ENCODE measurements around the gene RANBP1. TPM values are rescaled to one million over a fixed set of nuclear protein-coding genes. Genes with fewer than 3 reads are reported as not detected.

The RANBP1 gene
- total RNA-seq, 1 experiment from 2014 or later = 195 TPM

- peaks cover 4% of the 10 kb centered on the region for H3K4me1 Mint-ChIP-seq (ENCODE audit: insufficient read depth, unreplicated experiment)
- H3K9me3 Mint-ChIP-seq (ENCODE audit: unreplicated experiment) = no peaks in the 10 kb centered on the region
- TF ChIP-seq, protein P1, sequence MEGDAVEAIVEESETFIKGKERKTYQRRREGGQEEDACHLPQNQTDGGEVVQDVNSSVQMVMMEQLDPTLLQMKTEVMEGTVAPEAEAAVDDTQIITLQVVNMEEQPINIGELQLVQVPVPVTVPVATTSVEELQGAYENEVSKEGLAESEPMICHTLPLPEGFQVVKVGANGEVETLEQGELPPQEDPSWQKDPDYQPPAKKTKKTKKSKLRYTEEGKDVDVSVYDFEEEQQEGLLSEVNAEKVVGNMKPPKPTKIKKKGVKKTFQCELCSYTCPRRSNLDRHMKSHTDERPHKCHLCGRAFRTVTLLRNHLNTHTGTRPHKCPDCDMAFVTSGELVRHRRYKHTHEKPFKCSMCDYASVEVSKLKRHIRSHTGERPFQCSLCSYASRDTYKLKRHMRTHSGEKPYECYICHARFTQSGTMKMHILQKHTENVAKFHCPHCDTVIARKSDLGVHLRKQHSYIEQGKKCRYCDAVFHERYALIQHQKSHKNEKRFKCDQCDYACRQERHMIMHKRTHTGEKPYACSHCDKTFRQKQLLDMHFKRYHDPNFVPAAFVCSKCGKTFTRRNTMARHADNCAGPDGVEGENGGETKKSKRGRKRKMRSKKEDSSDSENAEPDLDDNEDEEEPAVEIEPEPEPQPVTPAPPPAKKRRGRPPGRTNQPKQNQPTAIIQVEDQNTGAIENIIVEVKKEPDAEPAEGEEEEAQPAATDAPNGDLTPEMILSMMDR (IDR thresholded peaks at IDR 0.05; ENCODE audit: unreplicated experiment) = no peak
- POLR2A ChIA-PET = interaction anchor here (0.7 kb wide), 1 partner anchor 466 kb away, joined by 3 read pairs; no protein-coding TSS in a partner anchor
- CTCF ChIA-PET = interaction anchor here (0.6 kb wide), 1 partner anchor 103 kb away, joined by 3 read pairs; no protein-coding TSS in a partner anchor
- H3K27me3 Mint-ChIP-seq (ENCODE audit: insufficient read depth, unreplicated experiment) = no peaks in the 10 kb centered on the region
- no peak for DNase-seq (ENCODE audit: unreplicated experiment)
- H3K36me3 Mint-ChIP-seq (ENCODE audit: insufficient read depth, unreplicated experiment) = peaks cover 76% of the 10 kb centered on the region
- BruUV-seq (replicated peaks) = no TSS peak
- intact Hi-C loops (cut with micrococcal nuclease) = loop anchor here (10.0 kb wide), 1 partner anchor 136 kb away; no protein-coding TSS in a partner anchor
- no peak overlapping the region for H3K4me3 Mint-ChIP-seq (ENCODE audit: unreplicated experiment)
- no peak overlapping the region for H3K27ac Mint-ChIP-seq (ENCODE audit: low read depth, unreplicated experiment)
These were observed 5.4 kb upstream of the RANBP1 start for GRCh38 chr22:20110359-20110985.

DNA sequence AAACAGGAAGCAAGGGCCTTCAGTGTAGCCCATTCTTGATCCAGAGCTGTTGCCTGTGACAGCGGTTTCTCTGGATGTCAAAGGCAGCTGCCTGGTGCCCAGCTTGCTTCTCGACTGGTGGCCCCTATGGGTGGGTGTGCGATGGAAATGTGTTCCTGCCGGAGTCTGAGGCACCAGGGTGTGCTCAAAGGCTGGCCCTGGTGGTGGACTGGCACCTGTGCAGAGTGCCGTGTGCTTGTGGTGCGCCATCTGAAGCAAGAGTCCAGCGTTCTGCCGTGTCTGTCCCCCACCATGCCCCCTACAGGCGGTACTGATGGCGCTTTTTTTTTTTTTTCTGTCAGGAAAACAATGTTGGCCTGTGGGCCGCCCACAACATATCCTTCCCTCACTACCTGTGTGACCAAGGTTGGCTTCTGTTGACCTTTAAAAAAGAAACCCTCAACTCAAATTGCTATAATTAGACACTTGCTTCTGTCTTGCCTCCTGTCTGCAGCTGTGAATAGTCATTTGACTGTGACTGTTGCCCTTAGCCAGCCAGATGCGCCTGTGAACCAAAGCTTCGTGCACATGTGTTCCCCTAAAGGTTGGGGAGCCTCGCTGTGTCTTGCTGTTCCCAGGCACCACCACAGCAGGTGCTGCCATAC lies 4.7 kb upstream of the RANBP1 start:
- H3K9me3 Mint-ChIP-seq (ENCODE audit: unreplicated experiment) = no peaks in the 10 kb centered on the region
- TF ChIP-seq, protein P1 (IDR thresholded peaks at IDR 0.05; ENCODE audit: unreplicated experiment) = no peak
- DNase-seq (ENCODE audit: unreplicated experiment) = peak; percentile 27
- H3K27ac Mint-ChIP-seq (ENCODE audit: low read depth, unreplicated experiment) = no peak overlapping the region
- H3K36me3 Mint-ChIP-seq (ENCODE audit: insufficient read depth, unreplicated experiment) = peaks cover 74% of the 10 kb centered on the region
- H3K4me3 Mint-ChIP-seq (ENCODE audit: unreplicated experiment) = no peak overlapping the region
- intact Hi-C loops (cut with micrococcal nuclease) = loop anchor here (10.0 kb wide), 1 partner anchor 136 kb away; no protein-coding TSS in a partner anchor
- POLR2A ChIA-PET = interaction anchor here (0.7 kb wide), 1 partner anchor 467 kb away, joined by 3 read pairs; no protein-coding TSS in a partner anchor
- peaks cover 5% of the 10 kb centered on the region for H3K4me1 Mint-ChIP-seq (ENCODE audit: insufficient read depth, unreplicated experiment)
- no TSS peak for BruUV-seq (replicated peaks)
- no peaks in the 10 kb centered on the region for H3K27me3 Mint-ChIP-seq (ENCODE audit: insufficient read depth, unreplicated experiment)
- CTCF ChIA-PET = interaction anchor here (0.7 kb wide), 1 partner anchor 50 kb away, joined by 5 read pairs; no protein-coding TSS in a partner anchor

DNA sequence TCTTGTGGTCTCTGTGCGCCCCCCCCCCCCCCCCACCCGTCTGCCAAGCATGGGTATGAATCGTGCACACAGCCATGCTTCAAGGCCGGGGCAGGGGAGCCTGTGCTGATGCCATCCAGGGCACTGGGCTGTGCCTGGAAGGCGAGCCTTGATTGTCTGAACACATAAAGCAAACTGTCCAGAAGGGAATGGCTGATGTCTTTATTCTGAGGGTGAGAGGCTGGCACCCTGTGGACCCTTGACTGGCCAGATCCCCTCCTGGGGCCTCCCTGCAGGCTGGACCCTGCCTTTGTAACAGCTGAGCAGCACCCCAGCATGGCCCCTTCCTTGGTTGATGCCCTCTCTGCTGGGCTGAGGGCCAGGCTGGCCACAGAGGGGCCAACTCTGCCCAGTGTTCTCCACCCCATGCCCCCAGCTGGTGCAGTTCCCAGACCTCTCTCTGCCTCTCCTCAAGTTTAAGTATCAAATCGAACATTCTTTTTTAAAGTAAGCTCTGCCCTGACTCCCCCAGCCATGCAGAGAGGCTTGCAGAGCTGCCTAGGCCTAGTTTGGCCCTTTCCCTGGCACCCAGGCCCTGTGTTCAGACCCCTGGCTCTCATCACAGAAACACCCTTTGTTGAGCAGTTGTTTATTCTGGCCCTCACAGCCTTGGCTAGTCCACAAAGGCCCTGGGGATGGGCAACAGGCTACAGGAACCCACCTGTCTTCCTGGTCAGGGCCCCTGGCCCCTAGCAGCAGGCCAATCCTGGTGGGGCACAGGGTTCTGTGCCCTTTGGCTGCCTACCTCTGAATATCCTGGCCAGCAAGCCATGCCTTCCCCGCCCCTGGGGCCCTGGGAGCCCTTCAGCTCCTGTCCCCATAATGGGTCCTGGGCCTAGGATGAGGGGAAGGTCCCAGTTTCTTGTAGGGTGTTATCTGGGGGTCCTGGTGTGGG lies 3.9 kb upstream of the RANBP1 start:
- DNase-seq (ENCODE audit: unreplicated experiment) = no peak
- intact Hi-C loops (cut with micrococcal nuclease) = loop anchor here (10.0 kb wide), 1 partner anchor 137 kb away; no protein-coding TSS in a partner anchor
- Mint-ChIP-seq H3K4me3 (ENCODE audit: unreplicated experiment) (no peak overlapping the region), H3K36me3 (ENCODE audit: insufficient read depth, unreplicated experiment) (peaks cover 66% of the 10 kb centered on the region), H3K27ac (ENCODE audit: low read depth, unreplicated experiment) (no peak overlapping the region), H3K4me1 (ENCODE audit: insufficient read depth, unreplicated experiment) (peaks cover 5% of the 10 kb centered on the region), H3K27me3 (ENCODE audit: insufficient read depth, unreplicated experiment) (no peaks in the 10 kb centered on the region), H3K9me3 (ENCODE audit: unreplicated experiment) (no peaks in the 10 kb centered on the region)
- TF ChIP-seq, protein P1 (IDR thresholded peaks at IDR 0.05; ENCODE audit: unreplicated experiment) = no peak
- BruUV-seq (replicated peaks) = no TSS peak
- ChIA-PET POLR2A (interaction anchor here (0.7 kb wide), 1 partner anchor 98 kb away, joined by 3 read pairs; no protein-coding TSS in a partner anchor), CTCF (interaction anchor here (0.7 kb wide), 1 partner anchor 51 kb away, joined by 5 read pairs; no protein-coding TSS in a partner anchor)
